ENCODE measurements around the gene DNAJA3.

DNAJA3 gene

DNA sequence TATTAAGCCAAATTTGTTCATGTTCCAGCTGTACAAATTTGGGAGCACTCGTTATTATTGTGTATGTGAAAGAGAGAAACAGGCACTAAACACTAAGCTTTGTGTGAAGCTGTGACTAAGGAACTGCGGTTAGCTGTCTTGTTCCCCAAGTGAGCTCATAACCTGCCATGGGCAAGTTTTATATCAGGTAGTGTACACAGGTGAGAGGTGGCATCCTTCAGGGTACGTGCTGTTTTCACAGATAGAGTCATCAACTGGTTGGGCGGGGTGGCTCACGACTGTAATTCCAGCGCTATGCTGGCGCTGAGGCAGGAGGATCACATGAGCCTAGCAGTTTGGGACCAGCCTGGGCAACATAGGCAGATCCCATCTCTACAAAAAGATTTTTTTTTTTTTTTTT is 2.8 kb downstream of the DNAJA3 start:
- H3K4me3 ChIP-seq (replicated peaks in 1 of 2; ENCODE audit: low read depth in 2 of 2, low read length in 2 of 2) = no peak overlapping the region
- TF ChIP-seq, protein P1, sequence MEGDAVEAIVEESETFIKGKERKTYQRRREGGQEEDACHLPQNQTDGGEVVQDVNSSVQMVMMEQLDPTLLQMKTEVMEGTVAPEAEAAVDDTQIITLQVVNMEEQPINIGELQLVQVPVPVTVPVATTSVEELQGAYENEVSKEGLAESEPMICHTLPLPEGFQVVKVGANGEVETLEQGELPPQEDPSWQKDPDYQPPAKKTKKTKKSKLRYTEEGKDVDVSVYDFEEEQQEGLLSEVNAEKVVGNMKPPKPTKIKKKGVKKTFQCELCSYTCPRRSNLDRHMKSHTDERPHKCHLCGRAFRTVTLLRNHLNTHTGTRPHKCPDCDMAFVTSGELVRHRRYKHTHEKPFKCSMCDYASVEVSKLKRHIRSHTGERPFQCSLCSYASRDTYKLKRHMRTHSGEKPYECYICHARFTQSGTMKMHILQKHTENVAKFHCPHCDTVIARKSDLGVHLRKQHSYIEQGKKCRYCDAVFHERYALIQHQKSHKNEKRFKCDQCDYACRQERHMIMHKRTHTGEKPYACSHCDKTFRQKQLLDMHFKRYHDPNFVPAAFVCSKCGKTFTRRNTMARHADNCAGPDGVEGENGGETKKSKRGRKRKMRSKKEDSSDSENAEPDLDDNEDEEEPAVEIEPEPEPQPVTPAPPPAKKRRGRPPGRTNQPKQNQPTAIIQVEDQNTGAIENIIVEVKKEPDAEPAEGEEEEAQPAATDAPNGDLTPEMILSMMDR (IDR thresholded peaks at IDR 0.05; ENCODE audit: low read depth, low read length) = no peak
- DNase-seq (ENCODE audit: low read depth in 2 of 2) = no peak

DNA sequence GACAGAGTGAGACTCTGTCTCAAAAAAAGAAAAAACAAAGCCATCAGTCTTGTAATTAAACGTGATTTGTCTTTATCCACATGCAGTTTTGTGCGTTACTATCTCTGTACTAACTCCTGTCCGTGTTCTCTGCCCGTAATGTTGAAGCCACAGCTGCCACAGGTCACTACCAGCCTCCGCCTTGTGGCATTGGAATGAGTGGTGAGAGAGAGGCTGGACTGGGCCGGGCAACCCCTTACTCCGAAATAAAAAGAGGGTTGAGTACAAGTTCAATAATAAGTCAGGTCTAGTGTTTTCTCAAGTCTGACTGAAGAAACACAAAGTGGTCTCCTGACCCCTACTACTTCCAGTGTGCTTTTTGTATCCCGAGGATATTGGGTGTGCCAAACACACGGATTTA is 5.4 kb downstream of the DNAJA3 start:
- no peak overlapping the region for H3K4me3 ChIP-seq (replicated peaks in 1 of 2; ENCODE audit: low read depth in 2 of 2, low read length in 2 of 2)
- no peak for DNase-seq (ENCODE audit: low read depth in 2 of 2)
- TF ChIP-seq, protein P1 (IDR thresholded peaks at IDR 0.05; ENCODE audit: low read depth, low read length) = no peak

DNA sequence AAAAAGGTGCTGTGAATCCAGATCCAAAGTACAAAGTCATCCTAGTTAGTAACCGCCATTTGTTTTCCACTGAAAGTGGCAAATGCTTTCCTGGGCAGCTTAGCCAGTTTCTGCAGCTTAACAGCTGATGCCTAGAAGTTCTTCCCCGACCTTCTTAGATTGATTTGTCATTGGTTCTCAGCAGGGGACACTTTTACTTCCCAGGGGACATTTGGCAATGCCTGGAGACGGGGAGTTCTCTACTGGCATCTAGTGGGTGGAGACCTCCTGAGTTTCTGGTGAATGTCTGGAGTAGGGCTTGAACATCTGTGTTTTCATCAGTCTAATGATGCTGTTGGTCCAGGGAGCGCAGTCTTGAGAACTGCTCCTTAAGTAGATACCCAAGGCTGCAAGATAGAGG is 7.6 kb downstream of the DNAJA3 start:
- TF ChIP-seq, protein P1 (IDR thresholded peaks at IDR 0.05; ENCODE audit: low read depth, low read length) = no peak
- no peak for DNase-seq (ENCODE audit: low read depth in 2 of 2)
- no peak overlapping the region for H3K4me3 ChIP-seq (replicated peaks in 1 of 2; ENCODE audit: low read depth in 2 of 2, low read length in 2 of 2)

DNA sequence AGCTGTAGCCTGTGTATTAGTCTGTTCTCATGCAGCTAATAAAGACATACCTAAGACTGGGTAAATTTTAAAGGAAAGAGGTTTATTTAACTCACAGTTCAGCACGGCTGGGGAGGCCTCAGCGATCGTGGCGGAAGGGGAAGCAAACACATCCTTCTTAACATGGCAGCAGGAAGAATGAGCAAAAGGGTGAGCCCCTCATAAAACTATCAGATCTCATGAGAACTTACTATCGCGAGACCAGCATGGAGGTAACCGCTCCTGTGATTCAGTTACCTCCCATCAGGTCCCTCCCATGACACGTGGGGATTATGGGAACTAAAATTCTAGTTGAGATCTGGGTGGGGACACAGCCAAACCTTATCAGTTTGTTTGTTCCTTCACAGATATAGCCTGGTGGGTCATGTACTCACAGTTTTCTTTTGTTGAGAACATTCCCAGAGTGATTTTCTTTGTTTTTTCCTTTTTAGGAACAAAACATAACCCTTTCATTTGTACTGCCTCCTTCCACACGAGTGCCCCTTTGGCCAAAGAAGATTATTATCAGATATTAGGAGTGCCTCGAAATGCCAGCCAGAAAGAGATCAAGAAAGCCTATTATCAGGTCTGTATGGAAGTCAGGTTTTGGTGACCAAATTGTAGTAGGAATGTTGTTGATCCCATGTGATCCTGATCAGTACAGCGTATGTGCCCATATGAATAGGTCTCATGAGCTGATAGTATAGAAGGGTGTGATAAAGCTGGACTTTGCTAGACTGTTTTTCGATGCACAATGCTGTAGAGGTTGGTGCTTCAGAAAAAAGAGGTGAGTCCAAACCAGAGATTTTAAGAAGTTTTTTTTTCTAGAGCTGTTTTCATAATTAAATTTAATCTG is 8.5 kb downstream of the DNAJA3 start:
- H3K4me3 ChIP-seq (replicated peaks in 1 of 2; ENCODE audit: low read depth in 2 of 2, low read length in 2 of 2) = no peak overlapping the region
- DNase-seq (ENCODE audit: low read depth in 2 of 2) = no peak
- TF ChIP-seq, protein P1 (IDR thresholded peaks at IDR 0.05; ENCODE audit: low read depth, low read length) = no peak

DNA sequence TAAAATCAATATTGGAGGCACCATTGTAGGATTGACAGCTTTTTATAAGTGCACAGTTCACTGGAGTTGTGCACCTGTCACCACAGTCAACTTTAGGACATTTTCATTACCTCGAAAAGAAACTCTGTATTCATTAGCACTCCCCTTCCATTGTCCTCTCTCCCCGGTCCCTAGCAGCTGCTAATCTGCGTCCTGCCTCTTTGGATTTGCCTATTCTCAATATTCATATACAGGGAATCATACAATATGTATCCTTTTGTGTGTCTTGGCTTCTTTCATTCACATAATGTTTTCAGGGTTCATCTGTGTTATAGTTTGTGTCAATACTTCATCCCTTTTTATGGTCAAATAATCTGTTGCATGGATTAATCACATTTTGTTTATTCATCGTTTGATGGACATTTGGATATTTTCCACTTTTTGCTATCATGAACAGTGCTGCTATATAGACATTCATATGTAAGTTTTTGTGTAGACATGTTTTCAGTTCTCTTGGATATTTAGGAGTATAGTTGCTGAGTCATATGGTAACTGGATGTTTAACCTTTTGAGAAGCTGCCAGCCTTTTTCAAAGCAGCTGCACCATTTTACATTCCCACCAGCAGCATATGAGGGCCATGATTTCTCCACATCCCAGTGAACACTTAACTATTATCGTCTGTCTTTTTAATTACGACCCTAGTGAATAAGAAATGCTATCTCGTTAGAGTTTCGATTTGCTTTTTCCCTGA is 9.8 kb downstream of the DNAJA3 start:
- DNase-seq (ENCODE audit: low read depth in 2 of 2) = peak in 1 of 2 donors; percentile 28
- TF ChIP-seq, protein P1 (IDR thresholded peaks at IDR 0.05; ENCODE audit: low read depth, low read length) = no peak
- no peak overlapping the region for H3K4me3 ChIP-seq (replicated peaks in 1 of 2; ENCODE audit: low read depth in 2 of 2, low read length in 2 of 2)

DNA sequence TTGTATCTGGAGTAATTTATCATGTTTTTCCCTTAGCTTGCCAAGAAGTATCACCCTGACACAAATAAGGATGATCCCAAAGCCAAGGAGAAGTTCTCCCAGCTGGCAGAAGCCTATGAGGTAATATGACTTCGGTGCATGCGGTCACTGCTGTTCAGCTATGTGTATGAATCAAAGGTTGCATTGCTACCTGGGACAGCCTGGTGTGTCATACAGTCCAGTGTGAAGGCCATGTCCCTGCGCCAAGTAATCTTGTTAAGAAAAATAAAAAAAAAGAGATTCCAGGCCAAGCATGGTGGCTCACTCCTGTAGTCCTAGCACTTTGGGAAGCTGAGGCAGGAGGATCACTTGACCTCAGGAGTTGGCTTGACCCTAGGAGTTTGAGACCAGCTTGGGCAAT is 11.7 kb downstream of the DNAJA3 start:
- no peak overlapping the region for H3K4me3 ChIP-seq (replicated peaks in 1 of 2; ENCODE audit: low read depth in 2 of 2, low read length in 2 of 2)
- DNase-seq (ENCODE audit: low read depth in 2 of 2) = no peak
- TF ChIP-seq, protein P1 (IDR thresholded peaks at IDR 0.05; ENCODE audit: low read depth, low read length) = no peak
